RWPE2 (cell line): ENCODE results near the gene CRYGN.

Experiments used
- ATAC-seq: fragments of 200-7000 bp; cut with Tn5 transposase; 3 replicates; pipeline ENCODE4 v1.9.1; 2021; ENCODE audit warnings: low read depth
- DNase-seq: peaks from one replicate; pipeline ENCODE4 v3.0.0-alpha.2; 2020; ENCODE audit warnings: low spot score
- H3K27ac ChIP-seq: fragments of 450-650 bp; 2 replicates; pipeline ENCODE4 v1.5.1; 2017; ENCODE audit warnings: mild to moderate bottlenecking; ENCODE audit not compliant: poor library complexity, severe bottlenecking
- H3K27me3 ChIP-seq: fragments of 250-450 bp; sonication (Bioruptor Pico); 2 replicates; pipeline ENCODE4 v1.5.1; 2021; ENCODE audit warnings: mild to moderate bottlenecking, moderate library complexity; ENCODE audit not compliant: insufficient read depth, poor library complexity, severe bottlenecking
- H3K36me3 ChIP-seq: fragments of 250-450 bp; sonication (Bioruptor Pico); 2 replicates; pipeline ENCODE4 v1.5.1; 2020; ENCODE audit warnings: low read depth, mild to moderate bottlenecking, moderate library complexity
- H3K4me1 ChIP-seq: fragments of 250-450 bp; sonication (Bioruptor Pico); 2 replicates; pipeline ENCODE4 v1.5.1; 2021; ENCODE audit warnings: mild to moderate bottlenecking, moderate library complexity; ENCODE audit not compliant: insufficient read depth, poor library complexity, severe bottlenecking
- H3K4me3 ChIP-seq: fragments of 250-450 bp; sonication (Bioruptor Pico); 2 replicates; pipeline ENCODE4 v1.5.1; 2021; ENCODE audit warnings: mild to moderate bottlenecking, moderate library complexity; ENCODE audit not compliant: severe bottlenecking
- H3K9me3 ChIP-seq: fragments of 250-450 bp; sonication (Bioruptor Pico); 2 replicates; pipeline ENCODE4 v1.5.1; 2021; ENCODE audit warnings: mild to moderate bottlenecking, moderate library complexity; ENCODE audit not compliant: severe bottlenecking
- CTCF ChIP-seq: fragments of 450-650 bp; IDR thresholded peaks from one replicate; pipeline ENCODE4 v1.5.1; 2017; ENCODE audit warnings: mild to moderate bottlenecking, moderate library complexity; ENCODE audit not compliant: poor library complexity, severe bottlenecking

The CRYGN gene

DNA sequence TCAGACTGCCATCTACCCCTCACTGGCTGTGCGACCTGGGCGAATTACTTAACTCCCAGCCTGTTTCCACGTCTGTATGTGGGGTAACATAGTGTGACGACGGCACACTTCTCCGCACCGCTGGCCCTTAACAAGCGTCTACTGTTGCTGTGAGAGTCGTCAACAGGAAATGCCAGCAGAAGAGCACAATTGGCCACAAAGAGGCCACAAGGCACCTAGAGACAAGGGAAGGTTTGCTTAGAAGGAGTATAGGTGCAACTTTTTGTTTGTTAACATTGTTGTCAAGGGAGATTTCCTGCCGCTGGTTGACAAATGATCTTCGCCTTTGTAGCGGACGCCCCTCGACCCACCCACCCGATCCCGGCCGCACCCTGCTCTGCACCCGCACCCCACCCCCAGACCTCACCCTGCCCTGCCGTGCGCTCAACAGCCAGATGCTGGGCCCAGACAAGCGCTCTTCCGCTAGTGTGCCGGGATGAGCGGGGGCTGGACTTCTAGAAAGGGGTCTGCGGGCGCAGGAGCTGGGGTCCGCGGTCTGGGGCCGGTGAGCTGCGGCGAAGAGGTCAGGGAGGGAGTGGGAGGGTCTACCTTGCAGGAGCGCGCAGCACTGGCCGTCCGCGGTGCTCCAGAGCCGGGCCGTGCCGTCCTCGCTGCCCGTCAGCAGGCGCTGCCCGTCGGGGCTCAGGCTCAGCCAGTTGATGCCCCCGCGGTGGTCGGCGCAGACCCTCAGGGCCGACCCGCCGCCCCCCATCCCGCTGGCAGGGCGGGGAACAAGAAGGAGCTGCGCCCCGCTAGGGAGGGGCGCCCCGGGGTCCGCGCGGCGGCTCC, 30.9 kb downstream of the CRYGN start:
- H3K36me3 ChIP-seq, result no peaks in the 10 kb centered on the region
- no peak for DNase-seq
- no peaks in the 10 kb centered on the region for H3K9me3 ChIP-seq
- no peak for ATAC-seq
- TF ChIP-seq CTCF, result no peak
- peaks cover 29% of the 10 kb centered on the region for H3K27me3 ChIP-seq
- H3K27ac ChIP-seq, result no peak overlapping the region
- H3K4me1 ChIP-seq, result no peaks in the 10 kb centered on the region
- H3K4me3 ChIP-seq, result peak overlapping the region; percentile 55

DNA sequence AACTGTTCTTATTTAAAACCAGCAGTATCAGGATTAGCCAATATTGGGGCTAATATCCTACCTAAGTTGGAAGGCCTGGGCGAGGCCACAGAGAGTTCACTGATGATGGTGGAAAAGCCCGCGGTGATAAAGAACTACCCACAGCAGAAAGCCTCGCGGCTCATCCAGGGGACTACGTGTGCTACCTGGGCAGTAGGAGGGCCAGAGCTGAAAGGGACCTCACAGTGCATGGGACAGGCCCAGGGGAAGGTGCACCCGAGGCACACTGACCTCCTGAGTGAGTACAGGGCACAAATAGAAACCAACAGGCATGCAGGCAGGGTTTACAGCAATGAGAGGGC, 31.5 kb downstream of the CRYGN start:
- peaks cover 29% of the 10 kb centered on the region for H3K27me3 ChIP-seq
- H3K4me3 ChIP-seq, result no peak overlapping the region
- H3K4me1 ChIP-seq, result no peaks in the 10 kb centered on the region
- no peaks in the 10 kb centered on the region for H3K9me3 ChIP-seq
- no peaks in the 10 kb centered on the region for H3K36me3 ChIP-seq
- DNase-seq, result no peak
- H3K27ac ChIP-seq, result no peak overlapping the region
- no peak for TF ChIP-seq CTCF
- no peak for ATAC-seq

DNA sequence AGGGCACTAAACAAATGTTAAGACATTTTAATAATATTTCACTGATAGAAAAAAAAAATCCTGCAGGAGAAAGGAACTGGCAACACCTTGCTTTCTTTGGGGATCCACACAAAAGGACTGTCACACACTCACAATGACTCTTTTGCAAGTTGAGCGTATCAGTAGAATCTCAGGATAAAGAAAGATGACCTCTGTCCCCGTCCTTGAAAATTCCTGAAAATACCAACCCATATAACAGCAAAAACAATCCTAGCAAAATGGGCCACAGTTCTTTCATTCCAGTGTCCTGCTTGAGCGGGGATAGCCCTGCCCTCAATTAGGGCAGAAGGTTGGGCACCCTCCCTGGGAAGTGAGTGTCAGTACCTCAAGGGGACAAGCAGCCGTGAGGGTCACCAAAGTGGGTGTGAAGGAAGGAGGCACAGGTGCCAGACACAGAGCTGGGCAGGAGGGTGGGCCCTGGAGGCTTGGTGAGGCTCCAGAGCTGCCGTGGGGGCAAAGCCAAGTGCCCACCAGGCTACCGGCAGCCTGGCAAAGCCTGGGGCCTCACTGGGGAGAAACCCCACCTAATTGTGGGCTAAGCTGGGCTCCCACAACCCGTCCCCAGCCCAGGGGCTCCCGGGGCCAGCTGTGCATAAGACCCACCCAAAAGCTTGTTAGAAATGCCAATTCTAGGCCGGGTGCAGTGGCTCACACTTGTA, 32.9 kb downstream of the CRYGN start:
- TF ChIP-seq CTCF, result no peak

GRCh38 chr7:151406051-151406875, 33.7 kb downstream of the CRYGN start:
- Histone ChIP-seq H3K9me3 (no peaks in the 10 kb centered on the region), H3K27me3 (peaks cover 27% of the 10 kb centered on the region), H3K27ac (no peak overlapping the region), H3K4me3 (no peak overlapping the region), H3K36me3 (no peaks in the 10 kb centered on the region), H3K4me1 (no peaks in the 10 kb centered on the region)
- TF ChIP-seq CTCF, result no peak
- ATAC-seq, result no peak
- DNase-seq, result no peak

More for the DNA sequence above, 32.9 kb downstream of the CRYGN start:
- no peaks in the 10 kb centered on the region for H3K9me3 ChIP-seq
- no peak overlapping the region for H3K4me3 ChIP-seq
- no peaks in the 10 kb centered on the region for H3K36me3 ChIP-seq
- H3K27ac ChIP-seq, result no peak overlapping the region
- DNase-seq (no peak), ATAC-seq (no peak)
- H3K27me3 ChIP-seq, result peaks cover 27% of the 10 kb centered on the region
- no peaks in the 10 kb centered on the region for H3K4me1 ChIP-seq
